HG03135 (cell line): ENCODE measurements around the gene CIAO3.
"Not testable (repeated sequence)": the region's sequence is repeated elsewhere in the genome, so short reads cannot be mapped to it uniquely, and the experiment has no call there.

ENCODE experiments used
- ATAC-seq: cut with Tn5 transposase; IDR thresholded peaks from one replicate; pipeline ENCODE4 v1.9.1; 2021; ENCODE audit warnings: mild to moderate bottlenecking, moderate library complexity; ENCODE audit not compliant: unreplicated experiment

Gene CIAO3

DNA sequence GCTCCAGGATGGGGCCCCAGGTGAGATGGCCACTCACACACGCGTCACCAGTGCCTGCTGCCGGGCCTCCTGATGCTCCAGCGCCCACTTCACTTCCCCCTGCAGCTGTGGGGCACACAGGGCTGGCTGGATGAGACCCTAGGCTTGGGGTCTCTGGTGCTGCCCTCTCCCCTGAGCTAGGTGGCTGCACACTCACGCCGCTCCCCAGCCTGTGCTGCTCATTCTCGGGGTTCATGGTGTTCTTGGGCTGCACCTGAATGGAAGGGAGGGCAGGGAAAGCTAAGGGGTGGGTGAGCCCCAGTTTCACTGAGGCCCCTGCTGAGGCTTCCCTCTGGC, 15.8 kb downstream of the CIAO3 start:
- ATAC-seq, result no peak

DNA sequence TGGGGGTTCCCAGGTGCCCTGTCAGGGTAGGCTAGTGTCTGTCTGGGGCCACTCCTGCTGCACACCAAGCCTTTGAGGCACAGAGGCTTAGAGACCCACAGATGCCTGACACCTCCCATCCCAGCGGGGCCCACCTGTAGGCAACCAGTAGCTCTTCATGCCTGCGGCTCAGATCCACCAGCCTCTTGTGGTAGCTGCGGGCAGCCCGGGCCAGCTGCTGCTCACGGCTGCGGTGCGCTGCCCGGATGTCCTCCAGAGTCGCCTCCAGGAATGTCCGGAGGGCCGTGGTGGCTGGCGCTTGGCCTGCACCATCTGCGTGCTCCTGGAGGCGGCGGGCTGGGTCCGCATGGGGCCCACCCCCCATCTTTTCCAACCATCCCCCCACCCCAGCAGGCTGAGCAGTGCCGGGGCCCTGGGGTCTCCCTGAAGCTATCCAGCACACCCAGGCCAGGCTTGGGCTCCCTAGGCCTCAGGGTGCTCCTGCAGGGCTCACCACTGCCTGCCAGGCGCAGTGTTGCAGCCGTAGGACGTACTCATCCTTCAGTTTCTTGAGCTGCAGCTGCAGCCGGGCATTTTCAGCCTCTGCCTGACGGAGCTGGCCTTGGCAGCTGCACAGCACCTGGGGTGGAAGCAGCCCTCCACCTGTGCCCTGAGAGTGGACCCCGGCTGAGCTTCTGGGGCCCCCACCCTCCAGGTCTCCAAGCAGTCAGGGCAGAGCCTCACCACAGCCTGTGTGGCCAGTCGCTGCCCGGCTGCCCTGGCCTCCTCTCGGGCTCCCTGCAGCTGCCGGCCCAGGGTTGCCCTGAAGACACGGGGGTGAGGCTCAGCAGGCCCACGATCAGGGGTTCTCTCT, 16.4 kb downstream of the CIAO3 start:
- ATAC-seq, result no peak

DNA sequence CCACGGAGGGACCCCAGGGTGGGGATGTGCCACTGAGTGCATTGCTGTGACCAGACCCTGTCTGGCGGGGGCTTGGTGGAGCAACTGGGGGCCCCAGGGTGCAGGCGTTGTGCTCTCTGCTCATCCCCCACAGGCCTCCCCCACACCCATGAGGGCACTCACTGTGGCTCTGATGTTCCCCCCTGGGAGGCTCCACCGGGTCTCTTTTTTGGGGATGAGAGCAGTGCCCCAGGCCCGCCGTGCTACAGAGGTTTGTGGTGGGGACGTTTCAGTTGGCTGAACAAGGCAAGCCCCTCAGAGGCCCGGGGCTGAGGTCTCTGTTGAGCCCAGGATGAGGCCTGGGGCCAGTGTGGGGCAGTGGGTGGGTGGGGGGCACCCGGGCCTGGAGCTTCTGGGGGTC, 17.1 kb downstream of the CIAO3 start:
- no peak for ATAC-seq

DNA sequence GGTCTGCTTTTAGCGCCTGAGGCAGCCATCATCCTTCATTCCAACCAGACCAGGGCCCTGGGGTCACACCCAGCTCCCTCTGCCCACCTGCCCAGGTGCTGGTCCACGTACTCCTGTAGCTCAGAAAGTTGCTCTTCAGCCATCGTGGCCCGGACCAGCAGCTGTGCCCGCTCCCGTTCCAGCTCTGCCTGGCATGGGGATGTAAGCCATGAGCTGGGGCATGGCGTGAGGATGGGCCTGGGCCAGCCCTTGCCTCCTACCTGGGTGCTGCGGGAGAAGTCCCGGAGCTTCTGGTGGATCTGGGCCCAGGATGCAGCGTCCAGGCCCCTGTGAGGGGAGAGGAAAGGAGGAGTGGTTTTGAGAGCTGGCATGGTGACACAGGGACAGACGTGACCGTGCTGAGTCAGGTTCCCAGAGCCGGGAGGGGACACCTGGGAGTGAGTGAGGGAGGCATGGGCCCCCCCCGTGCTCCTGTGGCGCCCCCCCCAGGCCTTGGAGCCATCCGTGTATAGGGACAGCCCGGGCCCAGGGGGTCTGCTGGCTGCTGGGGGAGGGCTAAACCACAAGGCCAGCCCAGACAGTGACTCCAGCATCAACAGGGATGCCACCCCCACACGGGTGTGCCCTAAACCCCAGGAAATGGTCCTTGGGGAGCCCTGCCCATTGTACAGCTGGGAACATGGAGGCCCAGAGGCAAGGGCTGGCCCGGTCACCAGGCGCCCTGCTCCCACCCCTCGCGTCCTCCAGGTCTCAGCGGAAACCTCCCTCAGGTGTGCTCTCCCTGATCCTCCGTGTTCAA, 17.8 kb downstream of the CIAO3 start:
- ATAC-seq, result no peak

DNA sequence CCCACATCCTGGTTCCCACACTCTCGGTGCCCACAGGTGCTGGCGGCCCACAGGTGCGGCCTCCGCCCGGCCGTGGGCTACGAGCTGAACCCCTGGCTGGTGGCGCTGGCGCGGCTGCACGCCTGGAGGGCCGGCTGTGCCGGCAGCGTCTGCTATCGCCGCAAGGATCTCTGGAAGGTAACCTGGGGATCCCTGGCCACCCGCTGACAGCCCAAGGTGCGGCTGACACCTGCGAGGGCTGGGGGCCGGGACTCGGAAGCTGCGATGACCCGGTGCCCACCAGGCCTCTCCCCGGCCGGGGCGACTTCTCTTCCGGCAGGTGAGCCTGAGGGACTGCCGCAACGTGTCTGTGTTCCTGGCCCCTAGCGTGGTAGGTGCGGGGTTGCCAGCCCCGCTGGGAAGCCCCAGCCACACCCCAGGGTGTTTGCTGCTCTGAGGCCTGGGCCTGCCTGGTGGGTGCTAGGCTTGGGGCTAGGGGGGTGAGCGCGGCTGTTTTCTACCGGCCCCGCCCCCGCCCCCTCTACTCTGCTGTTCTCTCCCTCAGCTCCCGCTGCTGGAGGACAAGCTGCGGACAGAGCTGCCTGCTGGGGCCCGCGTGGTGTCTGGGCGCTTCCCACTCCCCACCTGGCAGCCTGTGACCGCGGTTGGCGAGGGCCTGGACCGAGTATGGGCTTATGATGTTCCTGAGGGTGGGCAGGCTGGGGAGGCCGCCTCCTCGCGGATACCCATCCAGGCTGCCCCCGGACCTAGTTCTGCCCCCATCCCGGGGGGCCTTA, 18.8 kb downstream of the CIAO3 start:
- ATAC-seq, result no peak

DNA sequence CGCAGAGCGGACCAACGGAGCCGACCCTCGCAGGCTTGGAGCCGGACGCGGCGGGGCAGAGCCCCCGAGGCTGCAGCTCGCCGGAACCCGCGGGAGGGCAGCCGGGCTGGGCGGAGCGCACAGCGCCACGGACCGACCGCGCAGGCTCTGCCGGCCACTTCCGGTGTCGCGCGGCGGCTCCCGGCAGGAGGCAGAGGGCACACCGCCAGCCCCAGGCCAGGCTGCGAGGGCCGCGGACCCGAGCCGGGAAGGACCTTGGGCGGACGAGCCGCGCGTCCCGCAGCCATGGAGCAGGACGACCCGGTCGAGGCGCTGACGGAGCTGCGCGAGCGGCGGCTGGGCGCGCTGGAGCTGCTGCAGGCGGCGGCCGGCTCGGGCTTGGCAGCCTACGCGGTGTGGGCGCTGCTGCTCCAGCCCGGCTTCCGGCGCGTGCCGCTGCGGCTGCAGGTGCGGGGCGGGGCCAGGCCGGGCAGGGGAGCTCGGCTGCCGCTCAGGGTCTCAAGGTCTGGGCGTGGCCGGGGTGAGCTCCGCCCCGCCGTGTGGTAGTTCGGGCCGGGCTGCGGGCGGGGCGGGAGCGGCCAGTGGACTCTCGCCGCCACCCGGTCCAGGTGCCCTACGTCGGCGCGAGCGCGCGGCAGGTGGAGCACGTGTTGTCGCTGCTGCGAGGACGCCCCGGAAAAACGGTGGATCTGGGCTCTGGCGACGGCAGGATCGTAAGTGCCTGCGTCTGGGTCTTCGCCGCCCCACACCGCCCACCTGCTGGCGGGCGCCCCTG, 19.6 kb downstream of the CIAO3 start, which contains the start of gene ANTKMT:
Gene ANTKMT (plus strand): TSS at position 157 of the 775 bp plus-strand sequence. CDS start 129 bp downstream, at position 286.
- peak; percentile 64 for ATAC-seq

DNA sequence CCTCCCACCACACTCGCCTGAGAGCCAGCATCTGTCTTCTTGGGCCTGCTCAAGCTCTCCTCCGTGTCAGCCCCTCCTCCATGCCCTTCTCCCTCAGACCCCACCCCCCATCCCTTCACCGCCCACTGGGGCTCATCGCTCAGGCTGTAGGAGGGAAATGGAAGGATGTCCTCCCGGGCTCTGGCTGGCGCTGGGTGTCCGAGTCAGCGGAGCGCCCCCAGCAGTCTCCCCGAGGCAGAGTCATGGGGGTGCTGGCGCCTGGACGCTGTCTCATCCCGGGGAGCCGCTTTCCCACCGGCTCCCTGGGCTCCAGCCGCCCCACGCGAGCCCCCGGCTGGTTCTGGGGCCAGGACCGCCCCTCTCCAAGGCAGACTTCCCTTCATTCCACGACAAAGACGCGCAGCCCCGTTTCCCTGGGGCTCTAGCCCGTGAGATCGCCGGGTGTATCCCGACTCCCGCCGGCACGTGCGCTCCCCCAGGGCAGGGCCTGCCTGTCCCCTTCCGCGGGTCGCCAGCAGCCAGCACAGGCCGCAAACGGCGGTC, 20.3 kb downstream of the CIAO3 start:
- peak; percentile 19 for ATAC-seq

DNA sequence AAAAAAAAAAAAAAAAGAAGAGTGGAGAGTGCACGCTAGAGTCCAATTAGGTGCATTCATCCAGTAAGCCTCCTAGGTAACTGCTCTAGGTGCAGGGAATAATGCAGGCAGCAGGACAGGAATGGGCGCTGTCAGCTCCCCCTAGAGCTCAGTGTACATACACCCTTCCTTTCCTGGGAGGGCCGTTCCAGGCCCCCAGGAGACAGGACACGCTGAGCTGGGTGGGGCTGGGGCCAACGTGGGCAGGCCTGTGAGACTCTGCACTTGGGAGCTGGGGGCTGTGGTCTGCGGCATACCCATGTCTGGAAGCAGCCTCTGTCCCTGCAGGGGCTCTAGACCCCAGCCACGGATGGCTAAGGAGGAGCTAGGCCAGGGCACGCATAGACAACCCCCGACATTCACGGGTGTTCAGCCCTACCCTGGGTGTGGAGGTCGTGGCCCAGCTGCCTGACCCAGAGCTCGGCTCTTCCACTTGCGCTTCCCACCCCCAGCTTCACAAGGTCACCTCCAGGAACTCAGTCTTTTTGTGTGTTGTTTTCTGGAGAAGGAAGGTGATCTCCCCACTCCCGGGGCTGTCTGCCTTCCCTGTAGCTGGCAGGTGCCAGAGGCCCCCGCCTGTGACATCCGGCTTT, 20.9 kb downstream of the CIAO3 start:
- no peak for ATAC-seq

DNA sequence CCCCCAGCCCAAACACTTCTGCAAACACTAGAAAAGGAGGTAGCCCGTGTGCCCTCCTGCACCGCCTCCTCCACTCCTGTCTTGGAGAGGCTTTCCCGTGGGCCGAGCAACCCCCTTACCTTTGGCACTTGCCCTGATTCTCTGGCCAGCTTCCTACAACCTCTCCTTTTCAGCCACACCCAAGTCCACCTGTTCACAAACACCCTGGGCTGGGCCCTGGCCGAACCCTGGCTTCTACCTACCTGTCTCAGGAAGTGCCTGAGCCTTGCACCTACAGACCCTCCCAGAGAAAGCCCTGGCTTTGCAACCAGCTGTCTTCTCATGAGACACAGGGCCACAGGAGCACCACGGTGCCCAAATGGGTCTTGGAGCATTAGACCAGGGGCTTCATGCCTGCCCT, 21.9 kb downstream of the CIAO3 start:
- no peak for ATAC-seq

DNA sequence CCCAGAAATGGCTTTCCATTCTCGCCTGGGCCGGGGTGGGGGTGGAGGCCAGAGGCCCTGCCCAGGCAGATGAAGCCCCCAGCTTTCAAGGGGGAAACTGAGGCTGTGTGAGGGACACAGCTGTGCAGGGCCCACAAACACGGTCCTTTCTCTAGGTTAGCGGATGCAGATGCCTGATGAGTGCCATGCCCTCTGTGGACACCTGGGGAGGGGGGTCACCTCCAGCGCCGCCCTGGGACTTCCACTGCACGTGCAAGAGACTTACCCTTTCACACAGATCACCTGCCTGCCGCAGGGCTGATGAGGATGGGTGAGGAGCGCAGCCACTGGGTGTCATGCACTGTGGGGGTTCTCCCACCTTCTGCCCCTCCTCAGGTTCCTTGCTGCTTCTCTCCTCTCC, 22.4 kb downstream of the CIAO3 start:
- no peak for ATAC-seq

DNA sequence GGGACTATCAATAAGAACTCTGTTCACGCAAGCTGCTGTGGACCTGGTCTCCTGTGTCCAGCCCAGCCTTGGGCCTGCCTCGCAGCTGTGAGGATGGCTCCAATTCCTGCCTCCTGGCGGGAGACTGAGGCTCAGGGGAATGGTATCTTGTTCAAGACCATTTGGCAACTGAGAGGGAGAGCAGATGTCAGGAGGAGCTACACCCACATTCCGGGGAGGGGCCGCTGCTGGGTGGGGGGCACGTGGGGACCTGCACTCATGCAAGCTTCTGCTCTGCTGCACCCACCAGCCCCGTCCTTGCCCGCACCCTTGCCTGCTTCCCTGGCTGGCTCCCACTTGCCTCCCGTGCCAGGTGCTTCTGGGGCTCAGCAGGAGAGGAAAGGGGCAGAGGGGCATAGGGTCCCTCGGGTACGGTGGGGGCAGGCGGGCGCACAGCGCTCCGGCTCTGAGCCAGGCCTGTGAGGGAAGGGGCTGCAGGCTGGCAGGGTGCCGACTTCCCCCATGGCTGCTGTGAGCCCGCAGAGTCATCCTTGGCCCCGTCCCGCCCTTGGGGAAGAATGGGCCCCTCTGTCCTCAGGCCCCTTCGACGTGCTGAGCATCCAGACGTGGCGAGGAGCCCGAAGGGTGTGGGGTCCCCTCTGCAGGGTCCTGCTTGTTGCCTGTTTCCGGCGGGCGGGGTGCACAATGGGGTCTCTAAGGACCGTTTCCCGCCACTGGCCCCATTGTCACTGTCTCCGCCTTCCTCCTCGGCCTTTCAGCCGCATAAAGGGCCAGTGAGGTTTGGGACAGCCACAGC, 23.1 kb downstream of the CIAO3 start:
- ATAC-seq, result no peak

DNA sequence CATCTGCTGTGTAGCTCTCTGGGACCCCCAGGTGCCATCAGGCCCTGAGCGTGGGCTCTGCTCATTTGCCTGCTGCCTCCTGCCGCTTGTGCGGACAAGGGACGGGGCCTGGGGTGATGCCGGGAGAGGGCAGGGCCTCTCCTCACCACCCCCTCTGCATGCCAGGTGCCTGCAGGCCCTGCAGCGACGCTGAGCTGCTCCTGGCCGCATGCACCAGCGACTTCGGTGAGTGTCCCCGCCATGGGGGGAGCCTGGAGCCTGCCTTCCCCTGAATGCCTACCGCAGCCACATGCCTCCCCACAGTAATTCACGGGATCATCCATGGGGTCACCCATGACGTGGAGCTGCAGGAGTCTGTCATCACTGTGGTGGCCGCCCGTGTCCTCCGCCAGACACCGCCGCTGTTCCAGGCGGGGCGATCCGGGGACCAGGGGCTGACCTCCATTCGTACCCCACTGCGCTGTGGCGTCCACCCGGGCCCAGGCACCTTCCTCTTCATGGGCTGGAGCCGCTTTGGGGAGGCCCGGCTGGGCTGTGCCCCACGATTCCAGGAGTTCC, 23.9 kb downstream of the CIAO3 start:
- no peak for ATAC-seq

DNA sequence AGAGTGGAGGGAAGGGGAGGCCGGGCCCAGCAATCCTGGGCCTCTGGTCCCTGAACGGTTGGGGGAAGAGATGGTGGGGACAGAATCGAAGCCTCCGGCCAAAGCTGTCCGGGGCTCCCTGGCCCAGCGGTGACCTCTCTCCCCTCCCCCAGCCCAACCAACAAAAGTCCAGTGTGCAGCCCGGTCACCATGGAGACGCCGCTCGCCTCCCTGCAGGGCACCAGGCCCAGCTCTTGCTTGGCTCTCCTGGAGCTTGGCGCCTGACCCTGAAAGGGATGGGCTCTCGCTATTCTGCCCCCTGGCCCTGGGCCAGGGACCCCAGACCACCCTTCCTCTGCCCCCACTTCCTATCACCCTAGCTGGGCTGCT, 24.6 kb downstream of the CIAO3 start:
- ATAC-seq, result no peak

DNA sequence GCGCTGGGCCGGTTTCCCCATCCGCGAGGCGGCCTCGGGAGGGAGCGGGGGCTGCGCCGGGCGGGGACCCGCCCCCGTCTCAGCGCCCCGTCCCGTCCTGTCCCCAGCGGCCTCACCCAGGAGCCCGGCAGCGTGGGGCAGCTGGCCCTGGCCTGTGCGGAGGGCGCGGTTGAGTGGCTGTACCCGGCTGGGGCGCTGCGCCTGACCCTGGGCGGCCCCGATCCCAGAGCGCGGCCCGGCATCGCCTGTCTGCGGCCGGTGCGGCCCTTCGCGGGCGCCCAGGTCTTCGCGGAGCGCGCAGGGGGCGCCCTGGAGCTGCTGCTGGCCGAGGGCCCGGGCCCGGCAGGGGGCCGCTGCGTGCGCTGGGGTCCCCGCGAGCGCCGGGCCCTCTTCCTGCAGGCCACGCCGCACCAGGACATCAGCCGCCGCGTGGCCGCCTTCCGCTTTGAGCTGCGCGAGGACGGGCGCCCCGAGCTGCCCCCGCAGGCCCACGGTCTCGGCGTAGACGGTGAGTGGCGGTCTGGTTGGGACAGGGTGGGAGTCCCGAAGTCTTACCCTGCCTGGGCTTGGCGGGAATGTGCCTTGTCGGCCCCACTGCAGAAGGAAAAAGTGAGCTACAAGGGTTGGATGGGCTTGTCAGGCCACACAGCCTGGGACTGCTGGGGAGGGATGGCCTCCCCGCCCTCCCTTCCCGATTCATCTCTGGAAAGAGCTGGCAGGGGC, 25.2 kb downstream of the CIAO3 start:
- ATAC-seq, result peak; percentile 10

DNA sequence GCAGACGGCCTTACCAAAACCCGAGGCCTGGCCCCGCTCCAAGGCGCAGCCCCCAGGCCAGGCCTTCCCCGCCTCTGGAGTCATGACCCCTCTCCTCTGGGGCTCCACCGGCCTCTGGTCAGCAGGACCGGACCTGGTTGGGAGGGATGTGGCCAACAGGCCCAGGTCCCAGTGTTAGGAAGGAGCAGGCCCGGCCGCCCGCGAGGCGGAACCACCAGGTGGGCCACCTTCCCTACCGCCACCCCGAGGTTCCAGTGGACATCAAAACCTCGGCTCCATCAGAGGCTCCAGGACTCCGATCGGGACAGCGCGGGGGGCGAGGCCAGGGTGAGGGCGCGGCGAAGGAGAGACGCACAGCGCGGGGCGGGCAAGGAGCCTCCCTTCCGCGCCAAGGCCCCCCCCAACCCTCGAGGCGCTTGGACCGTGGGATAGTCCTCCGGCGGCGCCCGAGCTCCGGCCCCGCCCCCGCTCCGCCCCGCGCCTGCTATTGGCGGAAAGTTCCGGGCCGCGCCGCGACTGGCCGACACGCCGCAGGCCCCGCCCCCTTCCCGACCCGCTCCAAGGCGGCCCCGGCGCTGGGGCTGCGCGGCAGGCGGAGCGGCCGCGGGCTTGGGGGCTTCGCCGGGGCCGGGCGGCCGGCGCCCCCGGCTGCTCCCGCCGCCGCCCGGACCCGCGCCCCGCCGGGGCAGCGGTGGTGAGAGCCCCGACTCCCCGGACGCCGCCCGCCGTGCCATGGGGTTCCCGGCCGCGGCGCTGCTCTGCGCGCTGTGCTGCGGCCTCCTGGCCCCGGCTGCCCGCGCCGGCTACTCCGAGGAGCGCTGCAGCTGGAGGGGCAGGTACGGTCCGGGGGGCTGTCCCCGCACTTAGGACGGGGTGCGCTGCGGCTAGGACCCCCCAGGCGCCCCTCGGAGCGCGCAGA, 26.0 kb downstream of the CIAO3 start, which contains the start of gene METRN:
Gene METRN (plus strand): TSS at position 561 of the 919 bp plus-strand sequence. CDS start 172 bp downstream, at position 733.
- peak; percentile 56 for ATAC-seq

DNA sequence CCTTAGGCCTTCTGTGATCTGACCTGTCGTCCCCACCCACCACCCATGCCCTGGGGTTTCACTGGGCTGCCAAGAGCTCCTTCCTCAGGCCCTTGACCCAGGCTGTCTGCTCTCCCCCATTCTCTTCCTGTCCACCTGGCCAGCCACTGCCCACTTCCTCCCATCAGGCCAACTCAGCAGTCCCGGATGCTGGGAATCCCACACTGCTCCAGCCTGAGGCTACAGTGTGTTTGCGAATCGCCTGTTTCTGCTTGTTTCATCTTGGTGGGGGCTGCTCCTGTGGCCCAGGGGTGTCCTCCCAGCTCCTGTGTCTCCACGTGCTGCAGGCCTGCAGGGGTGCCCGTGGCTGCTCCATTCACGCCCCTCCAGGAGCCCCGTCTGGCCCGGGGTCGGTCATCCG, 26.7 kb downstream of the CIAO3 start:
- ATAC-seq, result no peak

DNA sequence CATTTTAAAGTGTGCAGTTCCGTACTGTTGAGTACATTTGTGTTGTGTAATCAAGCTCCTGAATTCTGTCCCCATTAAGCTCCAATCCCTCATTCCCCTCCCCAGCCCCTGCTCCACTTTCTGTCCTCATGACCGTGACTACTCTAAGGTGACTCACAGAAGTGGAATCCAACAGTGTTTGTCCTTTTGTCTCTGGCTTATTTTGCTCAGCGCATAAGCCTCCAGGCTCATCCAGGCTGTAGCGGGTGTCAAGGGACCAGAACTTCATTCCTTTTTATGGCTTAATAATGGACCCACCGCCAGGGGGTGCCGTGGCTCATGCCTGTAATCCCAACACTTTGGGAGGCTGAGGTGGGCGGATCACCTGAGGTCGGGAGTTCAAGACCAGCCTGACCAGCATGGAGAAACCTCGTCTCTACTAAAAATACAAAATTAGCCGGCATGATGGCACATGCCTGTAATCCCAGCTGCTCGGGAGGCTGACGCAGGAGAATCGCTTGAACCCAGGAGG, 28.0 kb downstream of the CIAO3 start:
- ATAC-seq, result not testable (repeated sequence)
